D721Med (cell line): ENCODE measurements around the gene TRIM68.

Experiments used
- DNase-seq: peaks from one replicate; pipeline ENCODE4 v3.0.0; 2011; ENCODE audit warnings: low spot score; ENCODE audit not compliant: insufficient read length
- FAIRE-seq: peaks from 2 replicates; lab custom pipeline; 2011; peaks lifted over from hg19 to GRCh38; lab: Jason Lieb, UNC
- CTCF ChIP-seq: IDR thresholded peaks from 2 replicates; pipeline ENCODE4 v1.5.1; 2012; ENCODE audit warnings: mild to moderate bottlenecking, control low read depth; ENCODE audit not compliant: insufficient read depth; ENCODE audit errors: missing control alignments

The TRIM68 gene

GRCh38 chr11:4626207-4627099 is 18.4 kb upstream of the TRIM68 start:
- no peak for DNase-seq
- TF ChIP-seq CTCF: peak; percentile 77
- no peak for FAIRE-seq

DNA sequence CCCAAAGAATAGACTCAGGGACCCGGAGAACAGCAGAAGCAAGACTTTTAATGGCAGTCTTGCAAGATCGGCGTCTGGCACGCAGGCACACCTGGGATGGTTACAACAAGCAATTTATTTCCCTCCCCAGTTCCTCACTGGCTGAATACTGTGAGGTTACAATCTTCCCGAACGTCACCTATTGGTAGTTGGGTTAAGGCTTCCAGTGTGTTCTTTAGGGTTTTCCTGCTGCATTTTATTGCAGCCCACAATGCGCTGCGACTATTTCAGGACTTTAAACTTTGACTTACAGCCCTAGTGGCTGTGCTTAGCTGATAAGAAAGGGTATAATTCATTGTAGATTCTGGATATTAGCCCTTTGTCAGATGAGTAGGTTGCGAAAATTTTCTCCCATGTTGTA is 11.5 kb upstream of the TRIM68 start:
- FAIRE-seq: no peak
- no peak for DNase-seq
- no peak for TF ChIP-seq CTCF

DNA sequence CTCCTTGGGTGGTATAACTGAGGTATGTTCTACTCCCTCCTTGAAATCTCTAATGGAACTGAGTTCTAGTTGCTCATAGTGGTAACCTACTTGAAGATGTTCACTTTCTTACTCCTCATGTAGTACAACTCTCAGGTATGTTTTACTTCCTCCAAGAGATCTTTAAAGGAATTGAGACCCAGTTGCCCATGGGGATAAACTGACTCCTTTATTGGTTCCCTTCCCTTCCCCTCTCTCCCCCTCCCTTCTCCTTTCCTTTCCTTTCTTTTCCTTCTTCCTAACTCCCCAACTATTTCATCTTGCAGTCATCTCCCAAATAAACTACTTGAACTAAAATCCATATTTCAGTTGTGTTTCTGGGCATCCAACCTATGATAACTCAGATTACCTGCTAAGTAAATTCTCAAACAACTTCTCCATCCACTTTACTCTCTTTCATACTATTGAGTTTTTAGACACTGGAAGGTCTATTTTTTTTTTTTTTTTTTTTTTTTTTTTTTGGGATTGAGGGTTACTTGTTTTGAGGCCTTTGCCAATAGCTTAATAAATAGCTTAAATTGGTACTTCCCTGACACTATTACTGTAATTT is 7.9 kb upstream of the TRIM68 start:
- no peak for FAIRE-seq
- DNase-seq: no peak
- TF ChIP-seq CTCF: no peak

DNA sequence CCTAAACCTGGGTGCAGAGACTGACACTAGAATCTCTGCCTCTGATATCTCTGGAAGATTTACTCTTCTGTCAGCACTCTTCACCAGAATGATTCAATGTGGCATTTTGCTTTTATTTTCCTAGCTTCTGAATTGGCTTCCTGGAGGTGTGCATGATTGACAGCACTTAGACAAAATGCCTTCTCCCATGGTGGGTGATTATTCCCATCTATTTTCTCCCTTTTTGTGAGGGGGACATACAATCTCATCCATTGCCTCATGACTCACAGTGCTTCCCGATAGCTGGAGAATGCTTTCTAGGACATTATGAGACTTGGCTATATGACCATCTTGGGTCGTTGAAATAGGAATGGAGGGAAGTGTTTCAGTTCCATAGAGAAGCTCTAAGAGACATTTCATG is 4.0 kb upstream of the TRIM68 start:
- DNase-seq (no peak), FAIRE-seq (no peak)
- no peak for TF ChIP-seq CTCF

GRCh38 chr11:4610258-4610935 is 2.4 kb upstream of the TRIM68 start:
- TF ChIP-seq CTCF: no peak
- DNase-seq (no peak), FAIRE-seq (no peak)

GRCh38 chr11:4607096-4607495 is 935 bp downstream of the TRIM68 start:
- FAIRE-seq (no peak), DNase-seq (no peak)
- no peak for TF ChIP-seq CTCF
